DMS 273 treated with DMSO at 0.1 percent for 48 hours (cell line): Measurements from ENCODE around the gene FXYD3.
"Not testable (repeated sequence)": the region's sequence is repeated elsewhere in the genome, so short reads cannot be mapped to it uniquely, and the experiment has no call there.

Experiments used
- DNase-seq: peaks from one replicate; lab custom pipeline; 2025; lab: John Stamatoyannopoulos, UW

Gene FXYD3

DNA sequence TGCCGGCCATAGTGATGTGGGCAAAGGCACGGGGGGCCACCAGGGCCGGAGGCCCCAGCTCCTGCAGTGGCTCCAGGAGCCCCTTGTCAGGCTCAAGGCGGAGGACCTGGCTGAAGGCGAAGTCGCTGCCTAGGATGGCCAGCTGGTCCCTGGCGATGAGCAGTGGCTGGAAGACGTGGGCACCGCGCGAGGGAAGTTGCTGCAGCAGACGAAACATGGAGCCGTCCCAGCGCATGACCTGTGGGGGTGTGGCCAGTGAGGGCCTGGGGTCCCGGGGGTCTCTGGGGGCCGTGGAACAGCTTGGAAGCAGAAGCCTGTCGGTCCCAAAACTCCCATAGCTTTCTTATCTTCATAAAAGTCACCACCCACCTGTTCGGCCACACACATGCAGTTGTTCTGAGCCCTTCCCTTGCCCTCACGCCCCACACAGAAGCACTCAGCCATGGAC, 9.7 kb downstream of the FXYD3 start:
- no peak for DNase-seq

DNA sequence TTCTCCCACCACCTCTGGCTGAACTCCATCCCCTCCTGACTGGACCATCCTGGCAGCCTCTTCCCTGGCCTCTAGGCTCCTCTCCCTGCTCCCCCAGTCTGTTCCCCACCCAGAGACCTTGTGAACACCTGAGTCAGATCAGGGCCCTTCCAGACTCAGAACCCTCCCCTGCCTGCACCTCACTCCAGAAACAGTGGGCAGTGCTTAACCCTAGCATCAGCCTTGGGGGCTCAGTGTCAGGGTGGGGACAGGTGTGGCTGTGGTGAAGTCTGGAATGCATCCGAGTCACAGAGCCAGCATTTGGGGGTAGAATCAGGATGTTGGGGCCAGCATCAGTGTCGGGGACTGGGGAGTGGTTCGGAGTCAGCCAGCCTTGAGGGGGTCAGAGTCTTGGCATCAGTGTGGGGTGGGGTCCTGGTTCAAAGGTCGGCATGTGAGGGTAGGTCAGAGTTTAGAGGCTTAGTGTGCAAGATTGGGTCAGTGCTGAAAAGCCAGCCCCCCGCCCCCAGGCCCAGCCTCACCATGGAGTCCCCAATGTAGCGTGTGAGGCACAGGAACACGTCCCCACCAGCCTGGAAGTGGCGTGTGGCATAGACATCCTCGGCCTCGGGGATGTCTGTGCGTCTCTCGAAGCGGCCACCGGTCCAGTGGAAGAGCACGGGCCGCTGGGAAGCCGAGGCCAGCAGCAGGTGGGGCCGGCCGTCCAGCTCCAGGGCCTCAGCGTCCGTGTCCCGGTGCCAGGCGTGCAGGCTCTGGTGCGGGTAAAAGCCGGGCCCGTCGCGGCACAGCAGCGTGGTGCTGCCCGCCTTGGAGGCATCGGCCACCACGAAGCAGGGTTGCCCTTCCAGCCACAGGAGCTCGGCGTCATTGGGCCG, 10.4 kb downstream of the FXYD3 start:
- no peak for DNase-seq

DNA sequence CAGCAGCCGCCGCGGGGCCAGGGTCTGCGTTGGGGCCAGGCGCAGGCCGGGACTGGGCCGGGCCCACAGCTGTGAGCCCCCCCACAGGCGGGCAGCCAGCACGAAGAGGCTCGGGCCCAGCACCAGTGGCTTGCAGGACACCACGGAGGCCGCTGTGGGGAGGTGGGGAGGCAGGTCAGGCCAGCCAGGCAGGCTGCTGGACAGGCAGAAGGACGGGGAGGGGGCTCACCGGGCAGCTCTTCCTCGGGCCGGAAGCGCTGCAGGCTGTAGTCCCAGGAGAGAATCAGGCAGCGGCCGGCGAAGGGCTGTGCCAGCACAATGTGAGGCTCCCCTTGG, 11.0 kb downstream of the FXYD3 start:
- no peak for DNase-seq

DNA sequence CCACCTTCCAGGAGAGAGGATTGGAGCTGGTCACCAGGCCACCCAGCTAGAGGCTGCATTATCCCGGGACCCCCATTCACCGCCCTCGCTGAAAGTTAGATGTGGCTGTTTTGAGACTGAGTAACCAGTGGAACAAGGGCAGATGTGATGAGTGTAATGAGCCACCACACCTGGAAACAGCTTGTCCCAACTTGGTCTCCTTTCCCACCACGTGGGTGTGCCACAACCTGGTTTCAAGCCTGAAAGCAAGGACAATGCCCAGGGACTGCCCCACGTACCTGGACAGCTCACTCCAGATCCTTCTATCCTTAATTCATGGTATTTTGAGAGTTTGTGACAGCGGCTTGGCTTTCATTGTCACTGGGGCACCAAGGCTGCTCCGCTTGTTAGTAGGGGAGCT, 12.2 kb downstream of the FXYD3 start:
- no peak for DNase-seq

DNA sequence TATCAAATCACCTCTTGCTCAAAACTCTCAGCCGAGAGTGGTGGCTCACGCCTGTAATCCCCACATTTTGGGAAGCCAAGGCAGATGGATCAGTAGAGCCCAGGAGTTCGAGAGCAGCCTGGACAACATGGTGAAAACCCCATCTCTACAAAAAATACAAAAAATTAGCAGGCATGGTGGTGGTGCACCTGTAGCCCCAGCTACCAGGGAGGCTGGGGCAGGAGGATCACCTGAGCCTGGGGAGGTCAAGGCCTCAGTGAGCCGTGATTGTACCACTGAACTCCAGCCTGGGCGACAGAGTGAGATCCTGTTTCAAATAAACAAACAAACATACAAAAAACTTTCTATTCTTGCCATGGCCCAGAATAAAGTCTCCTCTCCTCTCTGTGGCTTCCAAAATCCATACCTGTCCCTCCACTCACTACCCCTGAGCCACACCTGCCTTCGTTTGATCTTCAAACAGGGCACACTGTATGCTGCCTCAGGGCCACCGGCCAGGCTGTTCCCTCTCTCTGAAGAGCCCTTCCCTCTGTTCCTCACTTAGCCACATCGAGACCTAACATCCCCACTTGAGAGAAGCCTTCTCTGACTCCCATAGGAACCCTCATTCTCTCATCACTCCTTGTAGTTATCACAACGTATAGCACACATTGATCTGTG, 12.9 kb downstream of the FXYD3 start:
- DNase-seq = no peak

DNA sequence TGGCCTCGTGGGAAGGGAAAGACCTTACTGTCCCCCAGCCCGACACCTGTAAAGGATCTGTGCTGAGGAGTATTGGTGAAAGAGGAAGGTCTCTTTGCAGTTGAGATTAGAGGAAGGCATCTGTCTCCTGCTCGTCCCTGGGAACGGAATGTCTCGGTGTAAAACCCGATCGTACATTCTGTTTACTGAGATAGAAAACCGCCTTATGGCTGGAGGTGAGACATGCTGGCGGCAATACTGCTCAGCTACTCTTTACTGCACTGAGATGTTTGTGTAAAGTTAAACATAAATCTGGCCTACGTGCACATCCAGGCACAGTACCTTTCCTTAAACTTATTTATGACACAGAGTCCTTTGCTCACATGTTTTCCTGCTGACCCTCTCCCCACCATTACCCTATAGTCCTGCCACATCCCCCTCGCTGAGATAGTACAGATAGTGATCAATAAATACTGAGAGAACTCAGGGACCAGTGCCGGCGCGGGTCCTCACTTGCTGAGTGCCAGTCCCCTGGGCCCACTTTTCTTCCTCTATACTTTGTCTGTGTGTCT, 14.2 kb downstream of the FXYD3 start:
- DNase-seq = not testable (repeated sequence)

DNA sequence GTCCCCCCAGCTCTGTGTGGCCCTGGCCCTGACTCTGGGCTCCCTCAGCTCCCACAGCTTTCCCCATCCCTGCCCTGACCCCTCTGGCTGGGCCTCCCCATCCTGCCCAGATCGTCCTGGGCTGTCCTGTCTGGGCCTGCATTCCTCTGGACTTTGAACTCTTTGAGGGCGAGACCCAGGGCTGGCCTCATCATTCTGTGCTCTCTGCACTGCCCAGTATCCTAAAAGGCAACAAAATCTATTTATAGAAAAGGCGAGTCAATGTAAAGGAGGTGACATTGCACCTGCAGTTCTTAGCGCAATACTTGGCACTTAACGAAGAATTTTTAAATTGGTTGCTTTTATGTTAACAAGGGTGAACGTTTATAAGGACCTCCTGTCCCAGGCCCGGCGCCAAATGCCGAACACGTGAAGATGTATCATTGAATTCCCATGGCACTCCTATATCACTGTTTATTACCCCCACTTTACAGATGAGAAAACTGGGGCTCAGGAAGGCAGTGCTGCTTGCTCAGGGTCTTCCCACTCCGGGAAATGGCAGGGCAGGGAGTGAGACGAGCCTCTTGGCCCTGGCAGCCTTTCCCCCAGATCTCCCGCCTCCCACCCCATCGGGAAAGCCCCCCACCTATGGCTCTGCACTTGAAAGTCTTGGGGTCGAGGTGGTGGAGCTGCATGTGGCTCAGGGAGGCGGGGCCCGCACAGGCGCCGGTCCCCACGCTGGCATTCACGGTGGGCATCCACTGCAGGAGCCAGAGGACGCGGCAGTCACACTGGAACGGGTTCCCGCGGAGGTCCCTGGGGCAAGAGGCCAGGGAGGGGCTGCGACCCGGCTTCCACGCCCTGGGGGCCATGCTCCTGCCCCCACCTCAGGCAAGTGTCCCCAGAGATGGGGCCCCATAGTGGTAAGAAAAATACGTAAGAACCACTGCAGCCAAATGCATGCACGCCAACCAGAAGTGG, 15.4 kb downstream of the FXYD3 start:
- DNase-seq = no peak

DNA sequence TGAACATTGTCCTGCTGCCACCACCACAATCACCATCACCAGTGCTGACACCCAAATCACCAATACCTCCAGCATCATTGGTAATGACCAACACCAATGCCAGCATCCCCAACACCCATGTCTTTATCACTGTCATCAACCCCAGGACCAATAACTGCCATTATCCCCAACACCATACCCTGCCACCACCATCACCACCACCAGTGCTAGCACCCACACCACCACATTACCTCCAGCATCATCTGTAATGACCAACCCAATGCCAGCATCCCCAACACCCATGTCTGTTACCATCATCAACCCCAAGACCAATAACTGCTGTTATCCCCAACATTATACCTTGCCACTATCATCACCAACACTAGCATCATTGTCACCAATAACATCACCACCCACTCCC, 16.6 kb downstream of the FXYD3 start:
- DNase-seq = no peak

DNA sequence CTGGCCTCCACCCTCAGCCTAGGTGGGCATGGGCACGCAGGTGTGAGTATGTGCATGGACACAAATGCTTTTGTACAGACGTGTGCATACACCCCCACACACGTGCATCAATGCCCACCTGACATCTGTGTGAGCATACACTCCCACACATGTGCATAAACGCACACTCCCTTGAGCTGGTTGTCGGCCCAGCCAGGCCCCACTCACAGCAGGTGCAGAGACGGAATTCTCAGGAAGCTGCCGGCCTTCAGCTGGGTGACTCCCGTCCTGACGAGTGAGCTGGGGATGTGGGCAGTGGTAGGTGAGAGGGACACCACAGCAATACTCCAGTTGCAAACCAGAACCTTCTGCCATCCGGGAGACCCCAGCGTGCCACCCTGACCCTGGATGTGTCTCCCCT, 18.2 kb downstream of the FXYD3 start:
- DNase-seq = no peak

DNA sequence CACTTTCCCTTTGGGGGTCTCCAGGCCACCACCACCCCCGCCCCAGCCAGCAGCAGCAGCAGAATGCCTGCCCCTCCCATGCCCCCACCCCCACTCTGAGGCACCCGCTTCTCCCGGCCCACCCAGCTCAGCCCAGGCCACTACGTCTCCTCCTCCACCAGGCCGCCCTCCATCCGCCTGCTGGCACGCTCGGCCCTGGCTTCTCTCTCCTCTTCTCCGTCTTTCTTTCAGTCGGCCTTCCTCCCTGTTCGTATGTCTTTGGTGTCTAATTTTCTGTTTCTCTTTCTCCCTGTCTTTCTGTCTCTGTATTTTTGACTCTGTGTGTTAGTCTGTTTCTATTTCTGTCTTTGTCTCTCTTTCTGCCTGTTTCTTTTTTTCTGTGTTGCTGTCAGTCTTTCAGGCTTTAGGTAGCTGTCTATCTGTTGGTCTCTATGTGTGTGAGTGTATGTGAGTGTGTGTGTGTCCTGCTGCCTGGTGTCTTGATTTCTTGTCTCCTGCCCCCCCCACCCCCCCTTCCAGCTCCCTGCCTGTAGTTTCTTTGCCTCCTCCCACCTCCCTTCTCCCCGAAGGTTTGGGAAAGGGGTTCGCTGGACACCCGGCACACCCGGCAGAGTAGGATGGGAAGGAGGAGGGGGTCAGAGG, 19.1 kb downstream of the FXYD3 start, which contains the start of gene LGI4:
TSS of gene LGI4 (minus strand) at position 459 of the 642 bp plus-strand sequence. CDS start at position 80, 379 bp downstream.
- DNase-seq = no peak

DNA sequence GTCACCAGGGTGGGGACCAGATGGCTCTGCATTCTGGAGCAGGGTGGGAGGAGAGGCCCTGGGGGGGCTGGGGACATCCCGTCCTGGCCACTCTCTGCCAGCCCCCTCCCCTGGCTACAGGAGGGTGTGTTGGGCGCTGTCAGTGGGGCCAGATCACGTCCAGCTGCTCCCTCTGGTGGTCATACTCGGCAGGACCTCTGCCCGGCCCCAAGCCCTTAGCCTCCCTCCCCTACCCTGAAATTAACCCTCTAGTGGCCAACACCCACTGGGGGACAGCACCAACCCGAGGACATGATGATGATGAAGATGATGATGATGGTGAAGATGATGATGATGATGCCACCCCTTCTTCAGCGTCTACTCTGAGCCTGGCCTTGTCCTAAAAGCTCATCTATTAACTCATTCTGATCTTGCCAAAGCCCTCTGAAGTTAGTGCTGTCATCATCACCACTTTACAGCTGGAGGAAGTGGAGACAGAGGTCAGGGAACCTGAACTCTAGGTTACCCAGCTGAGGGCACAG, 19.8 kb downstream of the FXYD3 start:
- no peak for DNase-seq

DNA sequence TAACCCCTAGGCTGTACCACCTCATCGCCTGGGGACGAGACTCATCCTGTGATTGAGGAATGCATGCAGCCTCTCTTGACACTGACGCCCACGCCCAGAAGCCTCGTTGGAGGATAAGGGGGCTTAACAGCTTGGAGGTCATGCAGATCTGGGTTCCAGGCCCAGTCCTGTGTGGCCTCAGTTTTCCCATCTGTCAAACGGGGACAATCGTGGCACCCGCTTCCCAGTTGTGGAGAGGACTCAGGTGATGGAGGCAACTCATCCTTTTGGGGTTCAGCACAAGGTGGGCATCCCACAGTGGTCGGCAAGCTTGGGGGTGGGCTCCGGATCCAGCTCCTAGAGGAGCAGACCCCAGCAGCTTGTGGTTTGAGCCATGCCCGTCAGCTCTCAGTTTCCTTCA, 20.6 kb downstream of the FXYD3 start:
- DNase-seq = no peak

DNA sequence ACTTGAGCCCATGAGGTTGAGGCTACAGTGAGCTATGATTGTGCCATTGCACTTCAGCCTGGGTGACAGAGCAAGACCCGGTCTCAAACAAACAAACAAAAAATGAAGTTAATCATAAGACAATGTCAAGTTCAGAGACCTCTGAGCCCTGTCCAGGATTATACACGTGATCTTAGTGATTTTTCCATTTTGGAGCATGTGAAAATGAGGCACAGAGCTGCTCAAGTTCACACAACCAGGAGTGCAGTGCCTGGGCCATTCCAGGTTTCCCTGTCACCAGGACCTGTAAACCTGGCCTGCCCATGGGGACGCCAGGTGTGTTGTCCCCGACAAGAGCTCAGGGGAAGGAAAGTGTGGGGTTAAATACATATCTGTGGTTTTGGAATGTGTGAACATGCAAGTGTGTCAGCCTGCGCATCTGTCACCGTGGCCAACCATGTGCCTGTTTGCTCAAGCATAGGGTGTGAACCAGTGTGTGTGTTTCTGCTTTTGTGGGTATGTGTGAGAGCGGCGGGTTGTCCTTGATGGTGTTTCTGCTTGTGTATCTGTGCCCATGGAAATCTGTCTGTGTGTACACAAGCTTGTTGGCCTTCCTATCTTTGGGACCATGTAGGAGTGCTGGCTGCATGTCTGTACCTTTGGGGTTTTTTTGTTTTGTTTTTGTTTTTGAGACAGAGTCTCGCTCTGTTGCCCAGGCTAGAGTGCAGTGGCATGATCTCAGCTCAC, 21.5 kb downstream of the FXYD3 start:
- no peak for DNase-seq

DNA sequence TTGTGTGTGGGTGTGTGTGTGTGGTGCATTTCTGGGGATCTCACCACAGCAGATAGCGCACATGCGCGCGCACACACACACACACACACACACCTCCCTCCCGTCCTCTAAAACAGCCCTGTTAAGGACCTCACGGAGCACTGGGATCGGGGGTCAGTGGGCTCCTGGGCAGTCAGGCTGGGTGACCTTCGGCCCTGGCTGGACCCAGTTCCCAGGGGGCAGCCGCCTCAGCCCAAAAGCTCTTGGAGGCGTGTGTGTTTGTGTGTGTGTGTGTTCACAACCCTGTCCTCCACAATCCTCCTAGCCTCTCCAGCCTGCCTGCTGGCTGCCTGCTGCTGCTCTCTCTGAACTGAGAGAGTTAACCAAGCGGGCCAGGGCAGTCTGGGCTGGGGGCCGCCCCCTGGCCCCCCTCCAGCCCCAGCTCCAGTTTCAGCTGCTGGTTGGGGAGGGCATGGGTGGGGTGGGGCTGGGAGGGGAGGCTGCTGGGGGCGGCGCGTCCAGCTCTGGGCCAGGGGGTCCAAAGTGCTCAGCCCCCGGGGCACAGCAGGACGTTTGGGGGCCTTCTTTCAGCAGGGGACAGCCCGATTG, 22.8 kb downstream of the FXYD3 start, which contains the start of gene FXYD1:
TSS of gene FXYD1 (plus strand) at position 520 of the 588 bp plus-strand sequence. CDS start 1,256 bp downstream, outside the sequence.
- no peak for DNase-seq

DNA sequence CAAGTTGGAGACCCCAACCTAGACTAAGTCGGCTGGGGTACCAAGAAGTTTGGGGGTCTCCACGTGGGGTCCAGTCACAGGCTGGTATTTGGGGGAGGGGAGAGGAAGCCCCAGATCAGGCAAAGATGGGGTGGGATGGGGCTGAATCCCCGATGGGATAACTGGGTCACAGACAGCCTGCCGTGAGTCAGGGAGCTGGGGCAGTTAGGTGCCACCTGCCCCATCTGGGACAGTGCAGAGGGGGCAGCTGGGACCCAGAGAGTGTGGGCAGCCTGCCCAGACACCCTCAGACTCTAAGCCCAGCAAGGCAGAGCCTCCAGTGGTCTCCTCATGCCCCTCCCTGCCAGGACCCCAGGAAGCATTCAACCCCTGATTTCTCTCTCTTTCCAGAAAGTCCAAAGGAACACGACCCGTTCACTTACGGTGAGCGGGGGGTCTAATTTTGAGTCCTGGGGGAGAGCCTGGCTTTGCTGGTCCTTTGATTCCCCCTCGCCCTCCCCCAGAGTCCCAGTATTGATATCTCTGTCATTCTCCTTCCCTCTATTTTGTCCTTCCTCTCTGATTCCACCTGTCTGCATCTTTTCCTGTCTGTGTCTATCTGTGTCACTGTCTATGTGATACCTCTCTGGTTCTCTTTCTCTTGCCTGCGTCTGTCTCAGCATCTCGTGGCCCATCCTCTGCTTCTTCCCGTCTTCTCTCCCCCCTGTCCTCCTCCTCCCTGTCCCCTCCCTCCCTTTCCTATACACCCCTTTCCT, 24.8 kb downstream of the FXYD3 start:
- no peak for DNase-seq

DNA sequence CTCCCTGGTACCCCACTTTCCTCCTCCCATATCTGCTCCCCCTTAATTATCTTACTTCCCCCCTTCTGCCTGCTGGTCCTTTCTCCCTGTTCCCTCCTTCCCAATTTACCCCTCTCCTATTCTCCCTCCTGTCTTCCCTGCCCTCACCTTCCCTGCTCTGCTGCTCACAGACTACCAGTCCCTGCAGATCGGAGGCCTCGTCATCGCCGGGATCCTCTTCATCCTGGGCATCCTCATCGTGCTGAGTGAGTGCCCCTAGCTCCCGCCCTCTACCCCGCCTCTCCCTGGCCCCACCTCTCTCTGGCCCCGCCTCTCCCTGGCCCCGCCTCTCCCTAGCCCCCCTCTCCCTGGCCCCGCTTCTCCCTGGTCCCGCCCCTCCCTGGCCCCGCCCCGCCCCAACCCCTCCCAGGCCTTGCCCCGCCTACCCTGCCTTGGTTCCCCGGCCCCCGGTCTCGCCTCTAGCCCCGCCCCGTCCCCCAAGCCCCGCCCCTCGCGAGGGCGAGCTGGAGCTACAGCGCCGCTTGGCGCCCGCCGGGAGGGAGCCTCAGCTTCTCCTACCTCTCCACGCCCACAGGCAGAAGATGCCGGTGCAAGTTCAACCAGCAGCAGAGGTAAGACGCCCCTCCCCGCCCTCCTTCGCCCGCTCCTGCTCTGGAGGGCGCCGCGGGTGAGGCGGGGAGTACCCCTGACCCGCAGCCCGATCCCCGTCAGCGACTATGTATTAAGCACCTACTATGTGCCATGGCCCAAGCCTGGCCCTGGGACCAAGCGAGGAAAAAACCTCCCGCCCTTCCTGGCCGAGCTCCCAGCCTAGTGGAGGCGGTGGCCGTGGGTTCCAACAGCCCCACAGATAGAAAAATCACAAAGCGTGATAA, 25.6 kb downstream of the FXYD3 start:
- peak; percentile 85 for DNase-seq

DNA sequence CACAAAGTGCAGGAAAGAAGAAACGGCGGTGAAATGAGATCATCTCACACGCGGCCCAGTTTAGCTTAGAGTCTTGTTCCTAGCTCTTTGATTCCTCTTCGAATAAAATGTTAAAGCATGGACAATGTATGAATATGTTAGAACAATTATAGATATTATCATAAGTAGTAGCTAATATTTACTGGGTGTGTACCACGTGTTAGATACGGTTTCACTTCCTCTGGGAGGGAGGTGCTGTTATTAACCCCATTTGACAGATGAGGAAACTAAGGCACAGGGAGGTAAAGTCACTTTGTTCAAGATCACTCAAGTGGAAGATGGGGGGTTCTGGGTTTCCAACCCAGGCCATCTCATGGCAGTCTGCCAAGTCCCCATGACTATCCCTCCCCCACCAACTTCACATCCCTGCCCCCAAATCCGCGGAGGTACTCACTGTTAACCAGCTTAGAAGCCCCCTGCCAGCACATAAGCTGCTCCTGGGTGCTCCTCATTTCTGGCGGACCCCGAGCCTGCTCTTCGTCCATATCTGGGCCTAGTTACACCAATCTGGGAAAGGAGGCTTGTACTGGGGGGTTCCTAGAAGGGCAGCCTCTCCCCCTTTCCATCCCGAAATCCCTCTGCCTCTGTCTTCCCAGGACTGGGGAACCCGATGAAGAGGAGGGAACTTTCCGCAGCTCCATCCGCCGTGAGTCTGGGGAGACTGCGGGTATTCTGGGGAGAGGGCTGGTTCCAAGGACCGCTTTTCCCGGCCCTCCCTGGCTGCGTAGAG, 26.4 kb downstream of the FXYD3 start:
- DNase-seq = no peak
